ENCODE measurements around the gene MYO16.

DNA sequence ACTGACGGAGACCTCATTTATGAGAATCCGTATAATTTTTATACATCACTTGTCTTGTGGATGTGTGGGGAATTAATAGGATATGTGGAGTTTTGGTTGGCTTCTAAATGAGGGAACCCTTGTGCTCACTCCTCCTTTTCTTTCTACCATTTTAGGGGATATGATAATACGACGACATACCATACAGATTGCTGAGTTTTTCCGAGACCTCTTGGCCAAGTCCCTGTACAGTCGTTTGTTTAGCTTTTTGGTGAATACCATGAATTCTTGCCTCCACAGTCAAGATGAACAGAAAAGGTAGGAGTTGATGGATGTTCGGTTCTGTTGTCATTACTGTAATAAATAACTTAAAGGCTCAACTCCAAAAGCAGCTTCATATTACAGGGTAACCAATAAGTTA lies 335.2 kb downstream of the MYO16 start:
- no peak for TF ChIP-seq GATA3 (IDR thresholded peaks at IDR 0.05; ENCODE audit: low read depth, low read length)
- no peak for TF ChIP-seq GATA2 (IDR thresholded peaks at IDR 0.05; ENCODE audit: low read depth, low read length)
